ENCODE measurements around the gene CABP2.

DNA sequence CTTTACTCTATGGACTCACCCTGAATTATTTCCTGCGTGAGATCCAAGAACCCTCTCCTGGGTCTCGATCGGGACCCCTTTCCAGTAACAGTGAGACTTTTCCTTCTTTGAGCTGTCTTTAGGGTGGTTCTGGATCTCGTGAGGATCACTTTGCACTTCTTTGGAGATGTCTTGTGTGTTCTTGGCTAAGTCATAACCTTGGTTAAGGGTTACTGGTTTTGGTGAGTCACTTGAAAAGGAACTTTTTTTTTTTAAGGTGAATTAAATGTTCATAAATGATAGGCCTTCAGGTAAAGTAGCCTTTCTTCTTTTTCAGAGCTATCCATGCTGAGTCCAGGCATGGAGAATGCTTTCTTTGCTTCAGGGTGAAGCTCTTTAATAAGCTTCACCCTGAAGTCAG is 41.0 kb upstream of the CABP2 start:
- TF ChIP-seq, protein P1, sequence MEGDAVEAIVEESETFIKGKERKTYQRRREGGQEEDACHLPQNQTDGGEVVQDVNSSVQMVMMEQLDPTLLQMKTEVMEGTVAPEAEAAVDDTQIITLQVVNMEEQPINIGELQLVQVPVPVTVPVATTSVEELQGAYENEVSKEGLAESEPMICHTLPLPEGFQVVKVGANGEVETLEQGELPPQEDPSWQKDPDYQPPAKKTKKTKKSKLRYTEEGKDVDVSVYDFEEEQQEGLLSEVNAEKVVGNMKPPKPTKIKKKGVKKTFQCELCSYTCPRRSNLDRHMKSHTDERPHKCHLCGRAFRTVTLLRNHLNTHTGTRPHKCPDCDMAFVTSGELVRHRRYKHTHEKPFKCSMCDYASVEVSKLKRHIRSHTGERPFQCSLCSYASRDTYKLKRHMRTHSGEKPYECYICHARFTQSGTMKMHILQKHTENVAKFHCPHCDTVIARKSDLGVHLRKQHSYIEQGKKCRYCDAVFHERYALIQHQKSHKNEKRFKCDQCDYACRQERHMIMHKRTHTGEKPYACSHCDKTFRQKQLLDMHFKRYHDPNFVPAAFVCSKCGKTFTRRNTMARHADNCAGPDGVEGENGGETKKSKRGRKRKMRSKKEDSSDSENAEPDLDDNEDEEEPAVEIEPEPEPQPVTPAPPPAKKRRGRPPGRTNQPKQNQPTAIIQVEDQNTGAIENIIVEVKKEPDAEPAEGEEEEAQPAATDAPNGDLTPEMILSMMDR (IDR thresholded peaks at IDR 0.05 in 4 of 5, conservative IDR thresholded peaks at IDR 0.05 in 1 of 5) = no peak
- no peak for TF ChIP-seq POLR2A (IDR thresholded peaks at IDR 0.05)
